ENCODE results near the gene INSC.

The INSC gene

GRCh38 chr11:15104166-15104565 is 10.6 kb upstream of the INSC start:
- ATAC-seq = no peak

DNA sequence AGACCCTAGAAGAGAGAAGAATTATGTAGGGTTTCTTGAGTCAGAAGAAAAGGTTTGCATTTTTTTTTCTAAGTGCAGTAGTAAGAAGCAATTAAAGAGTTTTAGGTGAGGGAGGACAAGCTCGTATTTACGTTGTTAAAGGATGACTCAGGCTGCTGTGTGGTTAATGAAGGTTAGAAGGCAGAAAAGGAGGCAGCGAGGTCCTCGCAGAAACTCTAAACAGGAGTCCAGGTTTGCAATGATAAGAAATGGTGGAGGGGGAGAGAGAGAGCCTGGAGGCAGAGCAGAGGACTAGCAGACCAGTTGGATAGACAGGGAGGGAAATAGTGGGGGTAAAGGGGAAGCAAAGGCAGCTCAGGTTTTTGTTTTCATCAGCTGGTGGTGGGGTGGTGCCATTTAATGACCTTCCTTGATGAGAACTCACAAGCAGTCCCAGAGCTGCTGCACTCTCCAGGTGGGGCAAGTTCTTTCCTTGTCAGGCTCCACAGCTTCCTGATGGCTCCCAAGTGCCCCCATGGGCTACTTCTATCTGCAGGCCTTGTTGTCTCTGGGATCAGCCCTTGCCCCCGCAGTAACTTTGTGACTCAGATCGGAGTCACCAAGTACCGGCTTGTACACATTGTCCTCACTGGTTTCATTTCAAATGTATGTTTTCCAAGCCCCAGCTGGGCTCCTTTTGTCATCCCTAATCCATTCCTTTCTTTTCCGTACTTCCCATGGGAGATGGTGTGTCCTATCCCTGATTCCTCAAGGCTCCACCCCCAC is 8.3 kb upstream of the INSC start:
- ATAC-seq = no peak

More at GRCh38 chr11:15104166-15104565, 10.6 kb upstream of the INSC start:
- TF ChIP-seq ESRRG (CRISPR knock-in tag; IDR thresholded peaks at IDR 0.05) = no peak
- TF ChIP-seq ZNF8 (CRISPR knock-in tag; IDR thresholded peaks at IDR 0.05) = no peak
- TF ChIP-seq SNAI2 (CRISPR knock-in tag; IDR thresholded peaks at IDR 0.05) = no peak
- TF ChIP-seq RARB (CRISPR knock-in tag; IDR thresholded peaks at IDR 0.05) = no peak
- no peak for TF ChIP-seq TCF4 (CRISPR knock-in tag; IDR thresholded peaks at IDR 0.05; ENCODE audit: borderline replicate concordance)
- no peak for TF ChIP-seq CSDC2 (CRISPR knock-in tag; IDR thresholded peaks at IDR 0.05)
- TF ChIP-seq, protein P1, sequence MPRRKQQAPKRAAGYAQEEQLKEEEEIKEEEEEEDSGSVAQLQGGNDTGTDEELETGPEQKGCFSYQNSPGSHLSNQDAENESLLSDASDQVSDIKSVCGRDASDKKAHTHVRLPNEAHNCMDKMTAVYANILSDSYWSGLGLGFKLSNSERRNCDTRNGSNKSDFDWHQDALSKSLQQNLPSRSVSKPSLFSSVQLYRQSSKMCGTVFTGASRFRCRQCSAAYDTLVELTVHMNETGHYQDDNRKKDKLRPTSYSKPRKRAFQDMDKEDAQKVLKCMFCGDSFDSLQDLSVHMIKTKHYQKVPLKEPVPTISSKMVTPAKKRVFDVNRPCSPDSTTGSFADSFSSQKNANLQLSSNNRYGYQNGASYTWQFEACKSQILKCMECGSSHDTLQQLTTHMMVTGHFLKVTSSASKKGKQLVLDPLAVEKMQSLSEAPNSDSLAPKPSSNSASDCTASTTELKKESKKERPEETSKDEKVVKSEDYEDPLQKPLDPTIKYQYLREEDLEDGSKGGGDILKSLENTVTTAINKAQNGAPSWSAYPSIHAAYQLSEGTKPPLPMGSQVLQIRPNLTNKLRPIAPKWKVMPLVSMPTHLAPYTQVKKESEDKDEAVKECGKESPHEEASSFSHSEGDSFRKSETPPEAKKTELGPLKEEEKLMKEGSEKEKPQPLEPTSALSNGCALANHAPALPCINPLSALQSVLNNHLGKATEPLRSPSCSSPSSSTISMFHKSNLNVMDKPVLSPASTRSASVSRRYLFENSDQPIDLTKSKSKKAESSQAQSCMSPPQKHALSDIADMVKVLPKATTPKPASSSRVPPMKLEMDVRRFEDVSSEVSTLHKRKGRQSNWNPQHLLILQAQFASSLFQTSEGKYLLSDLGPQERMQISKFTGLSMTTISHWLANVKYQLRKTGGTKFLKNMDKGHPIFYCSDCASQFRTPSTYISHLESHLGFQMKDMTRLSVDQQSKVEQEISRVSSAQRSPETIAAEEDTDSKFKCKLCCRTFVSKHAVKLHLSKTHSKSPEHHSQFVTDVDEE (CRISPR knock-in tag; IDR thresholded peaks at IDR 0.05) = no peak
- TF ChIP-seq ZNF70 (CRISPR knock-in tag; IDR thresholded peaks at IDR 0.05) = no peak
- TF ChIP-seq, protein P2, sequence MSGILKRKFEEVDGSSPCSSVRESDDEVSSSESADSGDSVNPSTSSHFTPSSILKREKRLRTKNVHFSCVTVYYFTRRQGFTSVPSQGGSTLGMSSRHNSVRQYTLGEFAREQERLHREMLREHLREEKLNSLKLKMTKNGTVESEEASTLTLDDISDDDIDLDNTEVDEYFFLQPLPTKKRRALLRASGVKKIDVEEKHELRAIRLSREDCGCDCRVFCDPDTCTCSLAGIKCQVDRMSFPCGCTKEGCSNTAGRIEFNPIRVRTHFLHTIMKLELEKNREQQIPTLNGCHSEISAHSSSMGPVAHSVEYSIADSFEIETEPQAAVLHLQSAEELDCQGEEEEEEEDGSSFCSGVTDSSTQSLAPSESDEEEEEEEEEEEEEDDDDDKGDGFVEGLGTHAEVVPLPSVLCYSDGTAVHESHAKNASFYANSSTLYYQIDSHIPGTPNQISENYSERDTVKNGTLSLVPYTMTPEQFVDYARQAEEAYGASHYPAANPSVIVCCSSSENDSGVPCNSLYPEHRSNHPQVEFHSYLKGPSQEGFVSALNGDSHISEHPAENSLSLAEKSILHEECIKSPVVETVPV (CRISPR knock-in tag; IDR thresholded peaks at IDR 0.05) = no peak
- no peak for TF ChIP-seq ZFP3 (CRISPR knock-in tag; IDR thresholded peaks at IDR 0.05)
- TF ChIP-seq PATZ1 (CRISPR knock-in tag; IDR thresholded peaks at IDR 0.05; ENCODE audit: borderline replicate concordance) = no peak
- TF ChIP-seq OSR1 (CRISPR knock-in tag; IDR thresholded peaks at IDR 0.05) = no peak
- no peak for TF ChIP-seq ZC3H10 (CRISPR knock-in tag; IDR thresholded peaks at IDR 0.05)
- no peak for TF ChIP-seq ARNTL (CRISPR knock-in tag; IDR thresholded peaks at IDR 0.05; ENCODE audit: borderline replicate concordance, low read depth)

More for the DNA sequence above, 8.3 kb upstream of the INSC start:
- TF ChIP-seq OSR1 (CRISPR knock-in tag; IDR thresholded peaks at IDR 0.05) (no peak), SNAI2 (CRISPR knock-in tag; IDR thresholded peaks at IDR 0.05) (no peak), ZNF565 (CRISPR knock-in tag; conservative IDR thresholded peaks at IDR 0.05; ENCODE audit: low read depth) (no peak), CREB5 (CRISPR knock-in tag; IDR thresholded peaks at IDR 0.05; ENCODE audit: low read depth) (no peak), TCF4 (CRISPR knock-in tag; IDR thresholded peaks at IDR 0.05; ENCODE audit: borderline replicate concordance) (no peak), TOX (CRISPR knock-in tag; IDR thresholded peaks at IDR 0.05; ENCODE audit: borderline replicate concordance) (no peak), PATZ1 (CRISPR knock-in tag; IDR thresholded peaks at IDR 0.05; ENCODE audit: borderline replicate concordance) (no peak), ZC3H10 (CRISPR knock-in tag; IDR thresholded peaks at IDR 0.05) (no peak), PPARA (CRISPR knock-in tag; IDR thresholded peaks at IDR 0.05; ENCODE audit: borderline replicate concordance) (no peak)
